Measurements from ENCODE around the gene CYB5A. TPM values are rescaled to one million over a fixed set of nuclear protein-coding genes. Genes with fewer than 3 reads are reported as not detected.

The CYB5A gene
- total and polyA plus RNA-seq, 2 donors from 2014 or later, result 243 to 1,143 TPM

- Histone ChIP-seq H3K9ac (ENCODE audit: low read length in 3 of 3) (no peak overlapping the region), H3K27ac (ENCODE audit: low read depth in 2 of 2, low read length in 2 of 2) (no peak overlapping the region), H3K9me3 (ENCODE audit: control insufficient read depth in 2 of 3, insufficient read depth in 1 of 3, low read length in 3 of 3) (no peaks in the 10 kb centered on the region), H3K36me3 (ENCODE audit: control insufficient read depth in 2 of 3, insufficient read depth in 3 of 3, low read length in 3 of 3) (peaks cover 0 to 39% (median 12%) of the 10 kb centered on the region in 3 donors), H3K27me3 (ENCODE audit: control insufficient read depth, insufficient read depth, low read length) (no peaks in the 10 kb centered on the region), H3K4me3 (ENCODE audit: low read length in 3 of 3) (no peak overlapping the region), H3K4me1 (ENCODE audit: control insufficient read depth in 2 of 3, insufficient read depth in 2 of 3, low read depth in 1 of 3, low read length in 3 of 3) (peaks cover 3 to 13% (median 7%) of the 10 kb centered on the region in 3 donors)
- intact Hi-C loops (cut with DNase I), result no loop called here
- FAIRE-seq (no peak), DNase-seq (no peak)
- no peak for TF ChIP-seq CTCF (IDR thresholded peaks at IDR 0.05; ENCODE audit: borderline replicate concordance, extremely low read depth, insufficient read depth)
These were observed 32.4 kb downstream of the CYB5A start for GRCh38 chr18:74259347-74259746.

- DNase-seq (no peak), FAIRE-seq (no peak)
- Histone ChIP-seq H3K36me3 (ENCODE audit: control insufficient read depth in 2 of 3, insufficient read depth in 3 of 3, low read length in 3 of 3) (peaks cover 0 to 52% (median 17%) of the 10 kb centered on the region in 3 donors), H3K27ac (ENCODE audit: low read depth in 2 of 2, low read length in 2 of 2) (no peak overlapping the region), H3K9me3 (ENCODE audit: control insufficient read depth in 2 of 3, insufficient read depth in 1 of 3, low read length in 3 of 3) (no peaks in the 10 kb centered on the region), H3K27me3 (ENCODE audit: control insufficient read depth, insufficient read depth, low read length) (no peaks in the 10 kb centered on the region), H3K9ac (ENCODE audit: low read length in 3 of 3) (no peak overlapping the region), H3K4me1 (ENCODE audit: control insufficient read depth in 2 of 3, insufficient read depth in 2 of 3, low read depth in 1 of 3, low read length in 3 of 3) (peaks cover 3 to 17% (median 7%) of the 10 kb centered on the region in 3 donors), H3K4me3 (ENCODE audit: low read length in 3 of 3) (no peak overlapping the region)
- intact Hi-C loops (cut with DNase I), result no loop called here
- no peak for TF ChIP-seq CTCF (IDR thresholded peaks at IDR 0.05; ENCODE audit: borderline replicate concordance, extremely low read depth, insufficient read depth)
These were observed 34.7 kb downstream of the CYB5A start for GRCh38 chr18:74257083-74257482.

GRCh38 chr18:74256190-74256589, 35.6 kb downstream of the CYB5A start:
- Histone ChIP-seq H3K4me3 (ENCODE audit: low read length in 3 of 3) (no peak overlapping the region), H3K4me1 (ENCODE audit: control insufficient read depth in 2 of 3, insufficient read depth in 2 of 3, low read depth in 1 of 3, low read length in 3 of 3) (peaks cover 3 to 26% (median 12%) of the 10 kb centered on the region in 3 donors), H3K27ac (ENCODE audit: low read depth in 2 of 2, low read length in 2 of 2) (peak overlapping the region in 1 of 2 donors; percentile 12), H3K27me3 (ENCODE audit: control insufficient read depth, insufficient read depth, low read length) (no peaks in the 10 kb centered on the region), H3K36me3 (ENCODE audit: control insufficient read depth in 2 of 3, insufficient read depth in 3 of 3, low read length in 3 of 3) (peaks cover 0 to 51% (median 9%) of the 10 kb centered on the region in 3 donors), H3K9ac (ENCODE audit: low read length in 3 of 3) (no peak overlapping the region), H3K9me3 (ENCODE audit: control insufficient read depth in 2 of 3, insufficient read depth in 1 of 3, low read length in 3 of 3) (no peaks in the 10 kb centered on the region)
- no peak for FAIRE-seq
- intact Hi-C loops (cut with DNase I), result no loop called here
- no peak for DNase-seq
- no peak for TF ChIP-seq CTCF (IDR thresholded peaks at IDR 0.05; ENCODE audit: borderline replicate concordance, extremely low read depth, insufficient read depth)

GRCh38 chr18:74255131-74255616, 36.6 kb downstream of the CYB5A start:
- Histone ChIP-seq H3K4me3 (ENCODE audit: low read length in 3 of 3) (no peak overlapping the region), H3K9ac (ENCODE audit: low read length in 3 of 3) (no peak overlapping the region), H3K4me1 (ENCODE audit: control insufficient read depth in 2 of 3, insufficient read depth in 2 of 3, low read depth in 1 of 3, low read length in 3 of 3) (peaks cover 3 to 27% (median 14%) of the 10 kb centered on the region in 3 donors), H3K27ac (ENCODE audit: low read depth in 2 of 2, low read length in 2 of 2) (peak overlapping the region; percentile 12 to 25), H3K27me3 (ENCODE audit: control insufficient read depth, insufficient read depth, low read length) (no peaks in the 10 kb centered on the region), H3K9me3 (ENCODE audit: control insufficient read depth in 2 of 3, insufficient read depth in 1 of 3, low read length in 3 of 3) (no peaks in the 10 kb centered on the region), H3K36me3 (ENCODE audit: control insufficient read depth in 2 of 3, insufficient read depth in 3 of 3, low read length in 3 of 3) (peaks cover 0 to 51% (median 7%) of the 10 kb centered on the region in 3 donors)
- TF ChIP-seq CTCF (IDR thresholded peaks at IDR 0.05; ENCODE audit: borderline replicate concordance, extremely low read depth, insufficient read depth), result no peak
- intact Hi-C loops (cut with DNase I), result no loop called here
- DNase-seq (no peak), FAIRE-seq (no peak)

Data from kidney (tissue), 14 donors.